Right lung (tissue), 5 donors: ENCODE data around the gene EDN2. TPM values are rescaled to one million over a fixed set of nuclear protein-coding genes. Genes with fewer than 3 reads are reported as not detected.
A peak's percentile ranks its signal among the peaks of the same experiment; 100 is the strongest.

Experiments used
- DNase-seq, 2 donors: peaks; one replicate each; pipeline ENCODE4 v3.0.0-alpha.2; 2013
- polyA plus RNA-seq, 5 donors: library from polyadenylated mRNA; unstranded; fragments of 120-200 nt; gene quantifications; one replicate each; pipeline versions ENCODE4 v1.2.1 to v1.2.3, GENCODE V29; 2013; ENCODE audit warnings: inconsistent platforms in 1 of 5, low replicate concordance in 1 of 5; ENCODE audit not compliant: insufficient read length in 5 of 5, insufficient read depth in 1 of 5

Gene EDN2
- polyA plus RNA-seq, 5 donors: 0.39 to 0.67 (median 0.54) TPM; not detected in 1

DNA sequence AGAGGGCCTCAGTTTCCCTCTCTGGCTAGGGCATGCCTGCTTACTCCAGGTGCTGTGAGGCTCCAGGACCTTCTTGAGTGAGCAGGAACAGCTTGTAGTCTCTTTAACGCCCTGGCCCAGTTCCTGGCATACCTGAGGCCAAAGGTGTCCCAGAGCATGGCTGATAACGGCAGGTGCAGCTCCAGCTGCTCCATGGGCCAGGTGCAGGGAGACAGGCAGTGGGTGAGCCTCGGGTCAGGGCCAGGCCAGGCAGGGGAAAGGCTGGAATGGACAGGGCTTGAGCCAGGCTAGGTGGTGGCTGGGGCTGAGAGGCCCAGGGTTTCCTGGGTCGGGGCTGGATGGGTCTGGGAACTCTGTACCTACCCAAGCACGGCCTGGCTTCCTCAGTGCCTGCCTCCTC lies 18.3 kb downstream of the EDN2 start:
- no peak for DNase-seq

DNA sequence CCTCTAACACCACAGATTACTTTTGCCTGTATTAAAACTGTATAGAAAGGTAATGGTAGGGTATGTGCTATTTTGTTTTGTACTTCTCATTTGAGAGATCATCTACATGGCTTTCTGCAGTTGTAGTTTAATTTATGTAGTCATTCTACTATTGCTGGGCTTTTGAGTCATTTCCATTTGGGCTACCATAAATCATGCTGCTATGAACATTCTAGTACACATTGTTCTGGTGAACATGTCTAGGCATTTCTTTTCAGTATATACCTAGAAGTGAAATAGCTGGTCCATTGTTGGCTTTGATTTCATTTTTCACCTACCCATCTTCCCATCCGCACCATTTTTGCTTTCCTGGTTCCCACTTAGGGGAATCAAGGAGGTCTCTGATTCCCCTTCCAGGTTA lies 18.7 kb downstream of the EDN2 start:
- no peak for DNase-seq

DNA sequence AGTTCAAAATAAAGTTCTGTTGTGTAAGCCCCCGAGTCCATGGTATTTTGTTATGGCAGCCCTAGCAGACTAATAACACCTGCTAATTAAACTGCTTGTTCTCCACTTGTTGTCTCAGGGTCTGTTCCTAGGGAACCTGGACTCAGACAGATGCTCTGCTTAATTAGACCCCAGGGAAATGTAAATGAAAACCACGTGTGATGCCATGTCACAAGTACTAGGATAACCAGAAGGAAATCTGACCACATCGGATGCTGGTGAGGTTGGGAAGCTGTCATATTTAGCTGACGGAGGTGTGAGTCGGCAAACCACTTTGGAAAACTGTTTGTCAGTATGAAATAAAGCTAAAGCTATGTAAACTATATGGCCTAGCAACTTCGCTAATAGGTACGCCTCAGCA lies 19.6 kb downstream of the EDN2 start:
- no peak for DNase-seq

DNA sequence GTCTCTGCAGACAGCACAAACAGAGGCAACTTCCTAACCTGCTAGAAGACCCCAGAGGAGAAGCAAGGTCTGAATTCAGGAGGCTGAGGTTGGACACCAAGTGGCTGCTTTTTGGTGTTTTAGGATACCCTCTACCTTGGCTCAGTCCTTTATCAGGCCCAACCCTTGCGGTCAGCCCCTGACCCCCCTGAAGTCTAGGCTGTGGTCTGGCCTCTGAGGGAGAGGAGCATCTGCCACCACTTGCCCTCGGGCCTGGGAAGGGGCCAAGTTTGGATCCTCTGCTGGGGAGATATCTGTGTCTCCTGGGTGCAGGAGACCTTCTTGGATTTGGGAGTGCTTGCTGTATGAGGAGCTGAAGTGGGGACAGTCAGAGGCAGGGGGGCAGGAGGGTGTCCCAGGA lies 21.0 kb downstream of the EDN2 start:
- DNase-seq: no peak

DNA sequence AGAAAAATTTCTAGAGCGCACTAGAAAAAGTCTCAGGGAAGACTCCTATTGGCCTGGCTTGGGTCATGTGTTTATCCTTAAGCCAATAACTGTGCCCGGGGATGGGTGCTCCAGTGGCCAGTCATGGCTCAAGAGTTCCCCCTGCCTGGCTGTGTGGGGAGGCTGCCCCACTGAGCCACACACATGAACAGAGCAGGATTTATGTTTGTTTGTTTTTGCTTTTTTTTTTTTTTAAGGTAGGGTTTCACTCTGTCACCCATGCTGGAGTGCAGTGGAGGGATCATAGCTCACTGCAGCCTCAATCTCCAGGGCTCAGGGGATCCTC lies 21.8 kb downstream of the EDN2 start:
- DNase-seq: no peak

DNA sequence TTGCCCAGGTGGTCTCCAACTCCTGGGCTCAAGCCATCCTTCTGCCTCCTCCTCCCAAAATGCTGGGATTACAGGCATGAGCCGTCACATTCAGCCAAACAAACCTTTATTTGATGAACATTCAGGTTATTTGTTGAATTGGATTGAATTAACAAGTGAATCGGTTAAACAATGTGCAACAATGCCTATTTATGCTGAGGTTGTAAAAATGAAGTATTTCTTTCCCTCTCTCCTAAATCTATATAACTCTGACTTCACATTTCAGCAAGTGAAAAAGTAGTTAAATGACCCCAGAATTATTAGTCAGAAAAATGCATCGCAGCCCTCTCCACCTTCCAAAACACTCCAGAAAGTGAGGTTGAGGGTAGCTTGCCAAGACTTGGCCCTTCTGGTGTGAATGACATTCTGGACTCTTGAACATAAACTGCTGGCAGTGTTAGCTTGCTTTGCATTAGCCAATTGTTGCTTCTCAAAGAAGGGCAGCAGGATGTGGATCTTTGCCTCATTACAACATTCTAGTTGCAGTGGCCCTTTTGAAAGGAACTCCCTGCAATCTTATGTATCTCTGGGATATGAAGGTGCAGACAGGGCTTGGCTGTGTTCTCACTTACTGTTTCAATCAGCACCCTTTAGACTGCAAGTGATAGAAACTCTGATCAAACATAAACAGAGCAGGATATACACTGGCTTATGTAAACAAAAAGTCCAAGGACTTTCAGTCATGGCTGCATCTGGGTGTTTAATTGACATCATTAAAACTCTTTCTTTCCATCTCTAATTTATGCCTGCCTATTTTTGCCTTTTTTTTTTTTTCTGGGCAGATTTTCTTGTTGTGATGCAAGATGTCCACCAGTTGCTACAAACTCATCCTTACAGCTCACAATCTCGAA lies 22.4 kb downstream of the EDN2 start:
- DNase-seq: peak in 1 of 2 donors; percentile 68

DNA sequence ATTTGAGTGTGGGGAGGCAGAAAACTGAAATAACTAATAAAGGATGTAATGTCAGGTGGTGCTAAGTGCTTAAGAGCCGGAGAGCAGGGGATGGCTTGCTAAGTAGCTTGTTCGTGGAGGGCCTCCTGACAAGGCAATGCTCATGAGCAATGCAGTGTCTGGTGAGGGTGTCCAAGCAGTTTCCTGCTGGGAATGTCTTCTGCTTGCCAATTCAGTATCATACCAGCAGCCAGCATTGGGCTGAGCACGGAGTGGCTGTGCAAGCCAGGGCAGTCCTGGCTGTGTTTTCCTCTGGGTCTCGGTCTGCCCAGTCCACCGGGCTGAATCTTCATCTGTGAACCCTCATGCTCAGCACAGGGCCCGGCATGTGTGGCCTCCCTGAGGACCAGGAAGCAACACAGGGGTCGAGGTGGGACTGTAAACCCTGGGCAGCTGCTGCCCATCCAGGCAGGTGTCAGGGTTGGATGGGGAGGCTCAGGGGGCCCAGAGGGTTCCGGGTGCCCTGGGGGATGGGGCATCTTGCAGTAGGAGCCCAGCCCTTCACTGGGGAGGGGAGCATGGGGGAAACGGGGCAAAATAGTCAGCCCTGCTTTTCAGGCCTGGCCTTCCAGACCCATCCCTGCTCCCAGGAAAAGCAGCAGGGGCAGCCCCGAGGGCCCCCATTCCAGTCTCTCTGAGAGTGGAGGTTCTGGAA lies 27.5 kb downstream of the EDN2 start:
- DNase-seq: no peak

DNA sequence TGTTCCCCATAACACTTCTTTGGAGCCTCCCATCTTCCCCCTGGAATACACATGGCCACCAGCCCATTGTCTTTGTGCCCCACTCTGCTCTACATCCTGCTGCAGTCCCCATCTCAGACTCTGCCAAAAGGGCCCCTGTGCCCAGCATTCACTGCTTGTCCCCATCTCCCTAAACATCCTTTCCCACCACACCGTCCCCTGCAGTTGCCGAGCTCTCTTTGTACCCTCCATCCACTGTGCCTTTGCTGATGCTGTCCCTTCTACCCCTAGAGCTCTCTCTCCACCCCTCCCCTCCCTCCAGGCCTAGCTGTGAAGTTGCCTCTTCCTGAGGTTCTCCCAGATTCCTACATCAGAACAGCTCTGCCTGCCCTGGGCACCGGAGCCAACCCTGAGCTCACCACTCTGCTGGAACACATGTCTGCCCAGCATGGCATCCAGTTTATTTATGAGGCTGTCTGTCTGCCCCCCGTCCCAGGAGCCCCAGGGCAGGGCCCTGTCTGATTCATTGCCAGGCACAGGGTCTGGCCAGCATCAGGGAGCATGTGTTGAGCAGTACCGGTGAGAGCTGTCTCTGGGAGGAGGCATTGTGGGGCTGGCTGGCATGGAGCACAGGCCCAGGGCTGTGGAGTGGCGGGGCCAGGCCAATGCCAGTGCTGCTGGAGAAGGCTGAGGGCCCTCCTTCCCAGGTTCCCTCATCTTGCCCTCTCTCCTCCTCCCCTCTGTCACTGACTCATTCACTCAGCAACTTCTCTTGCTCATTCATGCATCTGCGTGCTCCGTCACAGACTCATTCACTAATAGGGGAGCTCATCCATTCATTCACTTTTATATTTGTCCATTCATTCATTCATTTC lies 28.8 kb downstream of the EDN2 start:
- DNase-seq: no peak

DNA sequence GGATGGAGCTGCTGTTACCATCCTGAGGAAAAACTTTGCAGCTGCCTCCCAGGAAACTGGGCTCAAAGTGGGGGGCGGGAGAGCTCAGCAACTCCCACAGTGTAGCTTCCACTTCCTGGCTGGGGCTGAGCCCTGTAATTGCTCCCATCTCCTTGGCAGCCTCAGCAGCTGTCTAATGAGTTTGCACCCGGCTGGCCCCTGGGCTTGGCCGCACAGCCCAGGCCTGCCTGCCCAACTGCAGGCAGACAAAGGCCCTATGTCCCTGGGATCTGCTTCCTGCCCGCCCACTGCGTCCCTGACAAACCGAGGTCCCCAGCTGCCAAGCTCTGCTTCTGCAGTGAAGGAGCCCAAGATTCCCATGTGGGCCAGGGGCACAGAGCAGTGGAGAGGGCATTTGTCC lies 30.1 kb downstream of the EDN2 start:
- peak; percentile 47 to 50 for DNase-seq

DNA sequence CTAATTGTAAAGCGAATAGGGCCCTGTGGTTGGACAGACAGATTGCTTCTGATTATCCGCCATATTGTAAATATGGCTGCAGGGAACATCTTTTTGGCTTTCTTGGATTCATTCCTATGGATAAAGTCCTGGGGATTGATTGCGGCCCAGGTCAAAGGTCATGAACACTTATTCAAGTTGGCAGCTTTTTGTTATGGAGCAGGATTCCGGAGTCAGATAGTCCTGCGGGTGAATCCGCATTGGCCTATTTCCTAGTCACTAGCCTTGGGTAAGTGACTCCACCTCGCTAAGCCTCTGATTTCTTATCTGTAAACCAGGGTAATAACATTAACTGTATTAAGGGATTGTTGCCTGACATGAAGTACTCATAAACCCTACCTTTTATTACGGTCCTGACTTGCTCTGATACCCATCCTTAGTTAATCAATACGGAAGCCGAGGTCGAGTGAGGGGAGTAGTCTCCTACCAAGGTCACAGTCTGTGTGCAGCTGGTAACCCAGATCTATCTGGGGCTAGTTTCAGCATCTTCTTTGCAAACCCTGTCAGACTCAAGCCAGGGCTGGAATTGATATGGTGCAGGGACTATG lies 31.7 kb downstream of the EDN2 start:
- no peak for DNase-seq

DNA sequence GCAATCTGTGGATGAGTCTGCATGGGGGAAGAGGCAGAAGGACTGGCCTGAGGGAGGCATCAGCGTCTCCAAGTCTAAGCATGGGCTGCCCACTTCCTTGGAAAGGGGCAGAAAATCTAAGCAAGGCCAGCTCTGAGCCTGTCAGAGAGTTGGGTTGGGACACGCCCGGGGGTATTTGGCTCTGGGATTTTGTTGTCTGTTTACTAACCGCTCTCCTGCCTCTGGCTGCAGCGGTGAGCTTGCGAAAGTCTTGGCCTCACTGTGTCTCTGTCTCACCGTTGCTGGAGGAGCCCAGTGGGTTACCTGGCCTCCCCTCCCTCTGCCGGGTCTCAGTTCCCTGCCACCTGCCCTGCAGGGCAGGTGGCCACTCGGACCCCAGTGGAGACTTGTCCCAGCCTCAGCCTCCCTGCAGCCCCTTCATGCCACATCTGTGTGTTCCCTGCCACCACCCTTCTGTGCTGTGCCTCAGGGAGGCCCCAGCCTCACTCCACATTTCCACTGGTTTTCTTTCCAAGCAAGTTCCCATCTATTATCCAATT lies 33.7 kb downstream of the EDN2 start:
- no peak for DNase-seq

DNA sequence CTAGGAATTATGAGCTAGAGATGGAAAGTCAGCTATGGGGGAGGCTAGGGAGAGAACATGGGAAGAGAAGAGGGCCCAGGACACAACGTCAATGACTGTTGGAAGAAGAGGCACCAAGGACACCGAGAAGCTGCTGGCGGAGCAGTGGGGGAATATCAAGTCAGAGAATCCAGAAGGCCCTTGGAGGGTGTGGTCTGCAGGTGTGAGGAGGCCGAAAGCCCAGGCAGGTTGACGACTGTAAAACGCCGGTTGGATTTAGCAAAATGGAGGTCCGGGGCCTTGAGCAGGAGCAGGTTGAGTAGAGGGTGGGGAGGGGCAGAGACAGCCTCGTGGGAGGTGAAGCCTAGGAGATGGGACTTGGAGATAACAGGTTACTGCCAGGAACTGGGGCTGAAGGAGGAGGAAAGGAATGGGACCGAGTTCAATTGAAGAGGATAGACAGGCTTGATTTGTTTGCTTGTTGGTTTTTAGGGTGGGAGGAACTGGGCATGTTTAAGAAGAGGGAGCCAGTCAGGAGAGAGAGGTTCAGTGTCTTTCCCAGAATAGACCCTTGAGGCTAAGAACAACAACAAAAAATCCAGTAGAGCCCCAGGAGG lies 35.1 kb downstream of the EDN2 start:
- no peak for DNase-seq

DNA sequence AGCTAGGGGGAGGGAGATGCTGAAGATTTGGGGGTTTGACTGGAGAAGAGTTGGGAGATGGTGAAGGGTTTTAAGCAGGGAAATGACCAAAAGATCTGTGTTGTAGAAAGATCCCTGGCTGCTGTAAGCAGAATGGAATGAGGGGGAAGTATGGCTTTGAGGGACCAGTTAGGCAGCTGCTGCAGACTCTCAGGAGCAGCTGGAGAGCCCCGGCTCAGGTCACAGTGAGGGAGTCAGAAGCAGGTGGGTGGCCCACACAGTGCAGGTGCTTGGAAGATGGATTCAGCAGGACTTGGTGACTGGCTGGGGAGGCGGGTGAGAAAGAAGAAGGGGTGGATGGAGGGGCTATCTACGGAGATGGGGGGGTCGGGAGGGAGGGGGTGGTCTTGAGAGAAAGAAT lies 35.7 kb downstream of the EDN2 start:
- DNase-seq: no peak

DNA sequence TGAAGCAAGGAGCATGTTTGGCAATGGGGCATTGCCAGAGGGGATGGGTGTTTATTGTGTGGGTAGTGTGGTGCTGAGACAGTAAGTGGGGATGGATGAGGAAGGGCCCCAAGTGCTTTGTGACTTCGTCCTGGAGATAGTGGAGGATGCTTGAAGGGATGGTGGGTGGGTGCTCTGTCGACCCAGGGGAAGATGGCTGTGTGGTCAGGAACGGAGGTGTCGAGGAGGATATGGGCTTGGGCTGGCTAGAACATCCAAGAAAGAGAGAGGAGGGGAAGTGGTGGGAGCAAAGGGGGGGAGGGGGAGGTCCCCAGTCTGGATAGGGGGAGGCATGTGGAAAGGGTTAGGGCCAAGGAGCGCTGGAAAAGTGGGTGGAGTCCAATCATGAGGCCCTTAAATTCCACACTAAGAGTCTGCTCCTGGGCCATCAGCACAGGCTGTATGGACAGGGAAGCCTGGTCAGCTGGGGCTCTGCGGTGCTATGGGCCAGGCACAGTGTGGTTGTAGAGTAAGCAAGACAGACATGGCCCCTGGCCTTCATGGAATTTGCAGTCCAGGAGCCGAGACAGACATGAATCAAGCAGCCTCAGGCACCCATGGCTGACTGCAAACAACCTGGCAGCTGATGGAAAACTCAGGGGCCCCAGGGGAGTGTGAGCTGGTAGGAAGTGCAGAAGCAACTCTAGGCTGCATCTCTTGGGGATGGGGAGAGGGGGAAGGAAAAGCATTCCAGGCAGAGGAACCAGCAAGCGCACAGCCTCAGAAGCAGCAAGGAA lies 36.3 kb downstream of the EDN2 start:
- DNase-seq: no peak

DNA sequence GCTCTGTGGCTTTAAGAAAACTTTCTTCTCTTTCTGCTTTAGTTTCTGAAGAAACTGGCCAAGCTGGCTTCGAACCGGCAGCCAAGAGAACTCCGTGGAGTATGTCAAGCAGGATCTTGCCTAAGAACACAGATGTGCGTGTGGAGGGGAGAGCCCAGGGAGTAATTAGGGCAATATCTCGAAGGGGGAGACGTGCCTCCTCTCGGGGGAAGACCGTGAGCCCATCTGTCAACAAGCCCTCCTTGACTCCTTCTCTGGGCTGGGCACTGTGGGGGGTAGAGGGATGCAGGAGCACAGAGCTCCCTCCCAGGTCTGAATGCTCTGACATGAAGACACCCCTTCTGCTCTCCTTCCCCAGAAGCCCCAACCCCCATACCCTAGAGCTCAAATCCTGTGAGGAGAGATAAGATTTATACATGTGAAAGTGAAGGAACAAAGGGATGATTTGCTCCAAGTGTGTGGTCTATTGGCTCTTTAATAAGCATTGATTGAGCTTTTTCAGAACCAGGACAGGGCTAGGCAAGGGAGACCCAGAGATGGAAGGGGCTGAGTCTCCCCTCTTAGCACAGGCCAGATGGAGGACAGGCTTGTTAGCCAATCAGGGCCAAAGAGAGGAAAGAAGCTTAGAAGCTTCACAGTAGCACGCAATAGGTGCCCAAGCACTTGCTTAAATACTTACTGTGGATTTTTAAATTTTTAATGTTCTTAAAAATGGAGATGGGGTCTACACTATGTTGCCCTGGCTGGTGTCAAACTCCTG lies 37.5 kb downstream of the EDN2 start:
- DNase-seq: no peak

DNA sequence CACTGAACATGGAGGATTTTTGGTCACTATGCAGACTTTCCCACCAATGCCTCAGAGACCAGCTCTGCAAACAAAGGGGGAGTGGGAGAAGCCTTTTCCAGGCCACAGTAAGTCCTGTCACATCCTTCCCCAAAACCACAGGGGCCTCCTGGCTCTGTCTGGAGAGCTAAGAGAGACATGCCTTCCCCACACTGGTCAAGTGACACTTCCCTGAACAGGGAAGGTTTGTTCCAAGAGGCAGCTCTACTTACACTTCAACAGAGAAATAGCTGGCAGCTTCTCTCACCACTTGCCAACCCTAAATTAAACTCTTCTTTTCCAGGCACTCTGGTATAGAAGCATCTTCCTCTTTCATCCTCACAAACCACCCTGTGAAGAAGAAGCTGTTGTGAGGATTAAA lies 39.7 kb downstream of the EDN2 start:
- no peak for DNase-seq

DNA sequence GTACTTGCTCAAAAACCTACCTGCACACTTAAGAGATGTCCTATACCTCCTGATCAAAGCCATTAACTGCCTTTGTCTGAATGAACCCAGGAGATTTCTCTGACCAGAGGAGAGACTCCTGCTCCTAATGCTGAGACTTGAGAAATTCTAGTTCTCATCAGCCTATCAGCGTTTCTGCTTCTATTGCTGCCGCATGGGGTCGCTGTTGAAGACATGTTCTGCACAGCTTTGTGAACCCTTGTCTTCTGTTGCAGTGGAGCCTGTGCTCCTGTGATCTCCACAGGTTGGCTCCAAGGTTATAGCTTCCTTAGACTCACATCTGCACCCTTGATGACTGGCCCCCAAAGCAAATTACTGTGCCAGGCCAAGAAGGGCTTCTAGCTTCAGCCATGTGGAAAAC lies 40.2 kb downstream of the EDN2 start:
- DNase-seq: no peak

DNA sequence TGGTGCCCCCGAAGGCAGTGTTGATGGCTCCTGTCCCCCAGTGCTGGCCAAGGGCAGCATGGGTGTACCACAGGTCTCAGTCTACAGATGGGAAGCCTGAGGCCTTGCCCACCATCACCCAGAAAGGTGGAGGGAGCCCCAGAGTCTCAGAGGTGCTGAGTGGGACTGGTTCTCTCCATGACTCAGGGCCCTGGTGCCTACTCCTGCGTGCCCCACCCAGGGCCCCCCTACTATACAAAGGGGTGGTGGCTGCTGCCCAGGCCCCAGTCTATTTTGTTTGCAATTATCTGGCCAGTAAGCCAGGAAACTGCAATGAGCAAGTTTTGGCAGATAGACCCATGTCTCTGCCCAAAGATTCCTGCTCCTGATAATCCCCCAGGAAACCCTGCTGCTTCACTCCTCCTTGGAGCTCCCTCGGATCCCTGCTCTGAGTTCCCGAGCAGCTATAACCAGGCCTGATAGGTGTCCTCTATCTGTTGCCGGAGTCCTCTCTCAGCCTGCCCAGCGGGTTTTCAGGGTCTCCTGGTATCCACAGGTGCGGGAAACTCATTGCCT lies 41.7 kb downstream of the EDN2 start:
- no peak for DNase-seq

DNA sequence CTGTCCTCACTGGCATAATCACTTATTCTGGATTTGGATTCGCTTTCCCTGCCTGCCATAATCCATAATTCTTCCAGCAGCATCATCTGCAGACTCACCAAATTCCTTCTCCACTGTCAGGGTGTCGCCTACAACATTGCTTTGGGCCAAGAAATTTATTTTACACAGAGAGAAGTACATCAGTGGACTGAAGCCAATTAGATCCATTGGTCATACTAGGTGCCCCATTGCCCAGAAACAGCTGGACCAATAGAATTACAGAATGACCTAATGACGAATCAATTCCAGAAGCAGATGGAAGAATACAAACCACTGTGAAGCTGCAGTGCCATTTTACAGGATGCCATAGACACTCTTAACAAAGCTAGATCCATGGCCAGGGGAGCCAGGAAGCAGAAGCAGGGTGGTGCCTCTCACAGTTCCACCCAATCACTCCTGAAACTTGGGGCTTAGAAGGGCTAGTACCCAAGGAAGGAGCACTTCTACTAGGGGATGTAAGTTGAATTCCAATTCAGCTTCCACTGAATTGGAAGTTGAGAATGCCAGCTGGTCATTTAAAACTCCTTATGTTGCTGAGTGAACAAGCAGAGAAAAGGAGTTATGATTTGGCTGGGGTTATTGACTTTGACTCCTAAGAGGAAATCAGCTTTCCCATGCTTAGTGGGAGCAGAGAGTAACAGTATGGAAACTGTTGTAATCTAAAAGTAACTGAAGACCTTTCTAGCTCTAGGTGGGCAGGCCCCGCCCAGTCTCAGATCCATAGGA lies 44.0 kb downstream of the EDN2 start:
- no peak for DNase-seq
